Brain microvascular endothelial cell (primary cell): ENCODE measurements around the gene SLC22A23.
A peak's percentile ranks its signal among the peaks of the same experiment; 100 is the strongest.

Experiments
- DNase-seq: peaks from one replicate; pipeline ENCODE4 v3.0.0-alpha.2; 2020
- H3K27ac ChIP-seq: fragments of 250-450 bp; sonication (Bioruptor Pico); 2 replicates; pipeline ENCODE4 v1.5.1; 2020; ENCODE audit warnings: mild to moderate bottlenecking, moderate library complexity
- H3K27me3 ChIP-seq: fragments of 250-450 bp; sonication (Bioruptor Pico); replicated peaks from 2 replicates; pipeline ENCODE4 v1.5.1; 2020; ENCODE audit warnings: mild to moderate bottlenecking
- H3K36me3 ChIP-seq: fragments of 250-450 bp; sonication (Bioruptor Pico); replicated peaks from 2 replicates; pipeline ENCODE4 v1.5.1; 2020; ENCODE audit warnings: mild to moderate bottlenecking
- H3K4me3 ChIP-seq: 2 replicates; pipeline ENCODE4 v1.5.1; 2011; ENCODE audit warnings: low read depth, mild to moderate bottlenecking, control low read depth, low read length, moderate library complexity
- in situ Hi-C: cut with HindIII; loops from 2 replicates; pipeline ENCODE4 v1.10.0; 2017; ENCODE audit warnings: low sequenced_read_pairs, low pct_ligation_motif_present
- TF ChIP-seq, protein P1 (sequence below): IDR thresholded peaks from 2 replicates; pipeline ENCODE4 v1.5.1; 2011; ENCODE audit warnings: low read depth, mild to moderate bottlenecking, moderate library complexity, low read length, control low read depth, inconsistent platforms; ENCODE audit errors: missing control alignments

Gene SLC22A23

DNA sequence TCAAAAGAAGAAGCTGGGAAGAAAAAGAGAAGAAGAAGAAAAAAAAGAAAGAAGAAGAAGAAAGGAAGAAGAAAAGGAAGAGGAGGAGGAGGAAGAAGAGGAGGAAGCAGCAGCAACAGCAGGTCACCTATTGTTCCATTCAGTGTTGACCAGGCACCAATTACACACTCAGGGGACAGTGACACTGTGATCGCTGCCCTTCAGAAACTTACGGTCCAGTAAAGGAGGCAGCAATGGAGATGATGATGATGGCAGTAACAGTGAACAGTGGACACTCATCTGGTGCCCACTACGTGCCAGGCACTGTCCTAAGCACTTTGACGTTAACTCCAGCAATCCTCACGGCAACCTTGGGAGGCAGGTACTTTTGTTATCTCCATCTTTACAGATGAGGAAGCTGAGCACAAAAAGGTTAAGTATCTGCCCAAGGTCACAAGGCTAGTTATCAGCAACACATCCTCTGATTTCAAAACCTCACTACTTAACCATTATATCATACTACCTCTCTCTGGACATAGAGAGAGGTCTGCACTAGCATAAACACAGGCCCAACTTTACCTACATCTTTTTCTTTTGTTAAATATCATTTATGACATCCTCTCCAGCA is 83.2 kb downstream of the SLC22A23 start:
- H3K27ac ChIP-seq = no peak overlapping the region
- in situ Hi-C loops = no loop called here
- H3K36me3 ChIP-seq = no peaks in the 10 kb centered on the region
- TF ChIP-seq, protein P1, sequence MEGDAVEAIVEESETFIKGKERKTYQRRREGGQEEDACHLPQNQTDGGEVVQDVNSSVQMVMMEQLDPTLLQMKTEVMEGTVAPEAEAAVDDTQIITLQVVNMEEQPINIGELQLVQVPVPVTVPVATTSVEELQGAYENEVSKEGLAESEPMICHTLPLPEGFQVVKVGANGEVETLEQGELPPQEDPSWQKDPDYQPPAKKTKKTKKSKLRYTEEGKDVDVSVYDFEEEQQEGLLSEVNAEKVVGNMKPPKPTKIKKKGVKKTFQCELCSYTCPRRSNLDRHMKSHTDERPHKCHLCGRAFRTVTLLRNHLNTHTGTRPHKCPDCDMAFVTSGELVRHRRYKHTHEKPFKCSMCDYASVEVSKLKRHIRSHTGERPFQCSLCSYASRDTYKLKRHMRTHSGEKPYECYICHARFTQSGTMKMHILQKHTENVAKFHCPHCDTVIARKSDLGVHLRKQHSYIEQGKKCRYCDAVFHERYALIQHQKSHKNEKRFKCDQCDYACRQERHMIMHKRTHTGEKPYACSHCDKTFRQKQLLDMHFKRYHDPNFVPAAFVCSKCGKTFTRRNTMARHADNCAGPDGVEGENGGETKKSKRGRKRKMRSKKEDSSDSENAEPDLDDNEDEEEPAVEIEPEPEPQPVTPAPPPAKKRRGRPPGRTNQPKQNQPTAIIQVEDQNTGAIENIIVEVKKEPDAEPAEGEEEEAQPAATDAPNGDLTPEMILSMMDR = no peak
- H3K4me3 ChIP-seq = no peak overlapping the region
- H3K27me3 ChIP-seq = no peaks in the 10 kb centered on the region
- no peak for DNase-seq

DNA sequence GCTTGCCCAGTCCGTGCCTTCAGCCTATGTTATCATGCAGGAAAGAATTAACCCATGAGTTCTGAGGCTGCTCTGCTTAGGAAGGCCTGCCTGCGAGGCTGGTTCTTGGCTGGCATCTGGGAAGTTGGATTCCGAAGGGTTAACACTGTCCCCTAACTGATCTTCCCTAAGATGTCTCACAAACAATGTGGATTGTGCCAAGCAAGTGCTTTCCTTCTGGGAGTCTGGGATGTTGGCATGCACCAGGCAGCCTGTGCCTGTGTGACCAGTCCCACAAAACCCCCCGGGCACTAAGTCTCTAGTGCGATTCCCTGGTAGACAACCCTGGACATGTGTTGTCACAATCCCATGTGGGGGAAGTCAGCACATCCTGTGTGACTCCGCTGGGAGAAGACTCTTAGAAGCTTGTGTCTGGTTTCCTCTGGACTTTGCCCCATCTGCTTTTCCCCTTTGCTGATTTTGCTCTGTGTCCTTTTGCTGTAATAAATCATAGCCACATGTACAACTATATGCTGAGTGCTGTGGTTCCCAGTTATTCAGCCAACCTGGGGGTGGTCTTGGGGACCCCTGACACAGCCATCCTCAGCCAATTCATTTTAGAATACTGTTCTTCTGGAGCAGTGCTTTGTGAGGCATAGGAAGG is 83.8 kb downstream of the SLC22A23 start:
- TF ChIP-seq, protein P1 = no peak
- no peaks in the 10 kb centered on the region for H3K36me3 ChIP-seq
- no peak overlapping the region for H3K27ac ChIP-seq
- DNase-seq = no peak
- H3K4me3 ChIP-seq = no peak overlapping the region
- in situ Hi-C loops = no loop called here
- no peaks in the 10 kb centered on the region for H3K27me3 ChIP-seq

DNA sequence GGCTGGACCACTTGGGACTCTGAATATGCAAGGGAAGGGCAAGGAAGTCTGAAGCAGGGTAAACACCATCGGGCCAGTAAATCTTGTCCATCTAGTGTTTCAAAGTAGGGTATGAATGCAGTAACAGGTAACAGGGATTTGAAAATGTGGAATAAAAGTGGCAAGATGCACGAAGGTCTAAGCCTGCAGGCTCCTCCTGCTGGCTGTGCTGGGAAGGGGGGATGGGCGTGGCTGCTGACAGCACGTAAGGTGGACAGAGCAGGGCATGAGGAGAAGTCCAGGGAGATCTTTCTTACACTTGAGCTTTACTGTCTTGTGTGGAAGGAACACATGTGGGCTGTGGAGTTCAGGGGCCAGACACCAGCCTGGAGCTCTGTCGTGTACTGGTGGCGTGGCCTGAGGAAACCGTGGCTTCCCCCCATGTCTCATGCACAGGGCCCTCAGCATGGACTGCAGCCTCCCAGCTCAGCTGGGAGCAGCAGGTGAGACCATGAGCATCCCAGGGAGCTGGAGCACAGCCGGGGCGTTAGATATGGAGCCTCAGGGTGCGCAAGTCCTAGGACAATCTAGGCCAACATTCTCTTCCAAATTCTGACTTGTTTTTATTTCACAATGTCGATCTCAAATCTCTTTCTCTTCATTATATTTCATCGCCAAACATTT is 84.5 kb downstream of the SLC22A23 start:
- in situ Hi-C loops = no loop called here
- TF ChIP-seq, protein P1 = peak; percentile 49
- Histone ChIP-seq H3K4me3 (no peak overlapping the region), H3K36me3 (no peaks in the 10 kb centered on the region), H3K27me3 (no peaks in the 10 kb centered on the region), H3K27ac (no peak overlapping the region)
- no peak for DNase-seq

DNA sequence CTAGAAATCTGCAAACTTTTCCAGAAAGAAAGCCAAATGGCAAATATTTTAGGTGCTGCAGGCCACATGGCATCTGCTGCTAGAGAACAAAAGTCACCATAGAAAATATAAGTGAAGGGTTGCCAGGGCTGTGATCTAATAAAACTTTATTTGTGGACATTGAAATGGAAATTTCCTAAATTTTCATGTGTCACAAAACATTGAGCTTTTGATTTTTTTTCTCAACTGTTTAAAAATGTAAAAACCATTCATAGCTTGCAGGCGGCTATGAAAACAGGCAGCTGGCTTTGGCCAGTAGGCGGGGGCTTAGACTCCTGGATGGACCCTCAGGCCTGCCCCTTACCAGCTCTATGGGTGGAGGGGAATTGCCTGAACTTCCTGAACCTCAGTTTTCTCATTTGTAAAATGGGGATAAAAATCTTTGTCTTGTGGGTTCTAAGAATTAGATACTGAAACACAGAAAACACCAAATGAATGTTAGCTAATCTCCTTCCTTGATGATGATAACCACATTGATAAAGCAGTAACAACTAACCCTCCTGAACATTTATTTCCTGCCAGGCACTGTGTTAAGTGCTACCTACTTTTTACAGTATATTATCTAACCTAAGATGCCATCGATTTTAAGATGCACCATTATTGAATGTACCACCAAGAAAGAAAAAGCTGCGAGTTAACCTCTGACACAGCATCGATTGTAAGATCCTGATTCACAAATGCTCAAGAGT is 85.5 kb downstream of the SLC22A23 start:
- no peaks in the 10 kb centered on the region for H3K27me3 ChIP-seq
- H3K4me3 ChIP-seq = no peak overlapping the region
- in situ Hi-C loops = no loop called here
- DNase-seq = no peak
- H3K36me3 ChIP-seq = no peaks in the 10 kb centered on the region
- TF ChIP-seq, protein P1 = no peak
- no peak overlapping the region for H3K27ac ChIP-seq

DNA sequence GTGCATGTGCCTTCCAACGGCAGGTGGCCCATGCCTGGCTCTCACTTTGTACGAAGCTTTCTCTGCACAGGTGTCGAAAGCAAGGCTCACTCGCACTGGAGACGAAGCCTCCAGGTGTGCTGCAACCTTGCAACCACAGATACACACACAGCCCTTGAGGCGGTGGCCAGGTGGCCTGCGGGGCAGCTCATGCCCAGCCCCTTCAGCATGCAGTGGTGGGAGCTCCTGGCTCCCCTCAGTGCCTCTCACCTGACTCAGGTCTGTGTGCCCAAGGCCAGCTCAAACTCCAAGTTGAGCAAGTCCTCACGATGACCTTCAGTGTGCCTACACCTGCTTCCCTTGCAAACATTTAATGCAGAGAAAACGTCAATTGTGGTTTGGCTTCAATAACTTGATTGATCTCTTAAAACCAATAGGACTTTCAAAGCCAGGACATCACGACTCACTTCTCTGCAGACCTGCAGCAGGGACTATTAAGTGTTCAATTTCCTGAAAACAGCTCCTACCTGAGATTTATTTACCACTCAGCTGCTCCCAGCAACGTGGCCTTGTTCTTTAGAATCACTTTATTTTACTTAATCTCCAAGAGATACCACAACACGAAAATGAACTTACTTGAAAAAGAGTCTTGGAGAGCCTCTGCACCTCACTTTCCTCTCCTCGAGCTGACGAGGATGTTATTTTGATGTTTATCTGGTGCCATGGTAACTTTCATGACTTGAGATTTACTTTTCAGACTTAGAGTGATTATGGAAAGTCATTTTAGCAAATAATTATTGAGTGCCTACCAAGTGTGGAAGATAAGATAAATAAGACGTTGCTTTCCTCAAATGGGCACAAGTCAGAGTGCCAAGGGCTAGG is 86.3 kb downstream of the SLC22A23 start:
- TF ChIP-seq, protein P1 = no peak
- no peak for DNase-seq
- Histone ChIP-seq H3K4me3 (no peak overlapping the region), H3K27ac (no peak overlapping the region), H3K36me3 (no peaks in the 10 kb centered on the region), H3K27me3 (no peaks in the 10 kb centered on the region)
- in situ Hi-C loops = no loop called here
